ENCODE data around the gene F11.
A peak's percentile ranks its signal among the peaks of the same experiment; 100 is the strongest.
"Not testable (repeated sequence)": the region's sequence is repeated elsewhere in the genome, so short reads cannot be mapped to it uniquely, and the experiment has no call there.

Gene F11

GRCh38 chr4:186265683-186266652 lies at the start of gene F11:
Gene F11, plus strand, starts transcription at chr4:186266189. Its CDS starts 948 bp downstream, at chr4:186267137.
- DNase-seq (ENCODE audit: low spot score): no peak

GRCh38 chr4:186216465-186217024 lies 49.4 kb upstream of the F11 start:
- no peak for DNase-seq (ENCODE audit: low spot score)

GRCh38 chr4:186217733-186218293 lies 48.2 kb upstream of the F11 start:
- no peak for DNase-seq (ENCODE audit: low spot score)

GRCh38 chr4:186221624-186222023 lies 44.4 kb upstream of the F11 start:
- DNase-seq (ENCODE audit: low spot score): no peak

GRCh38 chr4:186225848-186226247 lies 40.1 kb upstream of the F11 start:
- no peak for DNase-seq (ENCODE audit: low spot score)

- no peak for DNase-seq (ENCODE audit: low spot score)
These were observed 39.3 kb upstream of the F11 start for GRCh38 chr4:186226521-186227189.

- DNase-seq (ENCODE audit: low spot score): no peak
These were observed 38.8 kb upstream of the F11 start, which contains the start of gene KLKB1 for GRCh38 chr4:186227221-186227620. Gene KLKB1, plus strand, starts transcription at chr4:186227507. Its CDS starts 689 bp downstream, at chr4:186228196.

- DNase-seq (ENCODE audit: low spot score): no peak
These were observed 38.1 kb upstream of the F11 start for GRCh38 chr4:186227744-186228513.

- DNase-seq (ENCODE audit: low spot score): no peak
These were observed 37.5 kb upstream of the F11 start for GRCh38 chr4:186228514-186228894.

- DNase-seq (ENCODE audit: low spot score): no peak
These were observed 31.6 kb upstream of the F11 start for GRCh38 chr4:186234367-186234766.

GRCh38 chr4:186236126-186236525 lies 29.9 kb upstream of the F11 start:
- DNase-seq (ENCODE audit: low spot score): no peak

GRCh38 chr4:186240452-186240847 lies 25.5 kb upstream of the F11 start:
- no peak for DNase-seq (ENCODE audit: low spot score)

- no peak for DNase-seq (ENCODE audit: low spot score)
These were observed 25.0 kb upstream of the F11 start for GRCh38 chr4:186240848-186241491.

- DNase-seq (ENCODE audit: low spot score): no peak
These were observed 24.4 kb upstream of the F11 start for GRCh38 chr4:186241616-186242015.

GRCh38 chr4:186242031-186242430 lies 24.0 kb upstream of the F11 start:
- not testable (repeated sequence) for DNase-seq (ENCODE audit: low spot score)

- DNase-seq (ENCODE audit: low spot score): no peak
These were observed 22.7 kb upstream of the F11 start for GRCh38 chr4:186243331-186243730.

GRCh38 chr4:186244835-186245234 lies 21.2 kb upstream of the F11 start:
- no peak for DNase-seq (ENCODE audit: low spot score)

GRCh38 chr4:186247062-186247752 lies 18.8 kb upstream of the F11 start:
- not testable (repeated sequence) for DNase-seq (ENCODE audit: low spot score)

GRCh38 chr4:186248643-186249042 lies 17.3 kb upstream of the F11 start:
- DNase-seq (ENCODE audit: low spot score): peak; percentile 20
